NCI-H460 (cell line): ENCODE measurements around the gene RAB34. TPM values are rescaled to one million over a fixed set of nuclear protein-coding genes. Genes with fewer than 3 reads are reported as not detected.
"Not testable (repeated sequence)": the region's sequence is repeated elsewhere in the genome, so short reads cannot be mapped to it uniquely, and the experiment has no call there.

Experiments used
- DNase-seq: peaks from one replicate; pipeline ENCODE4 v3.0.0-alpha.2; 2016; ENCODE audit warnings: low read depth; ENCODE audit errors: extremely low read depth
- total RNA-seq: library from RNA; depleted of rRNA; stranded (reverse); fragments of >200 nt; shearing (Covaris generic); gene quantifications from 2 replicates; pipeline ENCODE4 v1.2.3, GENCODE V29; 2014

The RAB34 gene
- total RNA-seq, 1 experiment from 2014 or later: 170 TPM

DNA sequence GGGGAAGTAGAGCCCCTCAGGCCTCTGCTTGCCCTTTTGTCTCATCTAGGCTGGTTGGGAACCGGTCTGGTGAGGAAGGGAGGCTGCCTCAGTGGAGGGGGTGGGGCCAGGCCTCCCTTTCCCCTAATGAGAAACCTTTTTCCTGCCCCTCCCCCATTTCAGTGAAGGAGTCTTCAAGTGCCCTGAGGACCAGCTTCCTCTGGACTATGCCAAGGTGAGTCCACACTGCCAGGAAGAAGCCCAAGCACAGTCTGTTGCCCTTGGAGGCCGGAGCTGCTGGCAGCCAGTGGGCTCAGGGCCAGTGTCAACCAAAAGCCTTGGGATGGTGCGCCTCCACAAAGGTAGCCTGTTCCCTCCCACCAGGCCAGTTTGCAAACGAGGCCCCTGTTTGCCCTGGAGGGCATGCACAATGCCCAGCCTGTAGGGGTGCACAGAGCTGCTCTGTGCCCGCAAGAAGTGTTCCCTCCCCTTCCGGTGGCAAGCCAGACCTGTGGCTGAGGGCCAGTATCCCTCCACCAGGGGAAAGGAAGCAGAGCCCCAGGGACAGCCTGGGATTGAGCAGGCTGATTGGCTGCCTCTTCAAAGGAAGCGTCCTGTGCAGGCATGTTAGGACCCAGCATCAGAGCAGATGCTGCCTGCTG, 29.5 kb upstream of the RAB34 start:
- no peak for DNase-seq

DNA sequence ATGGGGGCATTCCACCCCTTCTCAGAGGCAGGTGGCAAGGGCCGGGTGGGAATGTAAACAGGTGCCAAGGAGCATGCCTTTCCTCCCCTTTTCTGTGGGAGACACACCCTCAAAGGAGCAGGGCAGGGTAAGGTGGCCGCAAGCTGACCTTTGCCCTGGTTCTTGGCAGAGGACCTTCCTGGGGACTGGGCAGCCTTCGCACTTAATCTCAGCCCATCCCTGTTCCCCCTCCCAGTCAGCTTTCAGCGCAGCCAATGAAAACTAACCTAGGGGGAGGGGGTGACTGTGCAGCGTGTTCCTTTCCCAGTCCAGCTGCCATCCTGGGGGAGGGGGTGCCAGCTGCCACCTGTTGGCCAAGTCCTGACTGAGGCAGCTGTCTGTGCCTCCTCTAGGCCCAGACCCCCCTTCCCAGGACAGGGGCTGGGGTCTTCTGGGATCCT, 29.0 kb upstream of the RAB34 start:
- no peak for DNase-seq

DNA sequence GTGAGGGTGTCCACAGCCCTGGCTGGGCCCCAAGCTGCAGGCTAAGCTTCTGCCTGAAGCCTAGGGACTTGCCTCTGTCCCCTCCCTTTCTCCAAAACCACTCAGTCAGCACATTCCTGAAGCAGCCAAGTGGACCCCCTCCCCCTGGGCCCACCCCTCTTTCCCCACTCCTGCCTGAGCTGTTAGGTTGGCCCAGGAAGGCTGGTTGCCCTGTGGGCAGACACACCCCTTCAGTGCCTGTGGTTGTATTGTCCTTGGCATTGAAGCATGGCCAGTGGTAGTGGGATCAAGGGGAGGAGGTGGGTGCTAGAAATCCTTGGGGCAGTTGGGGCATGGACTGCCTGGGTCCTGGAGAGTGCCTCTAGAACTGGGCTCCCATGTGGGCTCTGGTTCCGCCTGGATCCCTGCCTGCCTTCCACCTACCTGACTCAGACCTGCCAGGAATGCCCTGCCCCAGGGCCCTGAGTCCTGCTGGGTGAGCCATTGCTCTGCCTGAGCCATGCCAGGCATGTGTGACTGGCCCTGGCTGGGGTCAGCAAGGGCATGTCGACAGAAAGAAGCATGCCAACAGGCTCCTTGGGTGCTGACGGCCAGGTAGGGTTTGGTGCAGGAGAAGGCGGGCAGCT, 28.2 kb upstream of the RAB34 start:
- no peak for DNase-seq

DNA sequence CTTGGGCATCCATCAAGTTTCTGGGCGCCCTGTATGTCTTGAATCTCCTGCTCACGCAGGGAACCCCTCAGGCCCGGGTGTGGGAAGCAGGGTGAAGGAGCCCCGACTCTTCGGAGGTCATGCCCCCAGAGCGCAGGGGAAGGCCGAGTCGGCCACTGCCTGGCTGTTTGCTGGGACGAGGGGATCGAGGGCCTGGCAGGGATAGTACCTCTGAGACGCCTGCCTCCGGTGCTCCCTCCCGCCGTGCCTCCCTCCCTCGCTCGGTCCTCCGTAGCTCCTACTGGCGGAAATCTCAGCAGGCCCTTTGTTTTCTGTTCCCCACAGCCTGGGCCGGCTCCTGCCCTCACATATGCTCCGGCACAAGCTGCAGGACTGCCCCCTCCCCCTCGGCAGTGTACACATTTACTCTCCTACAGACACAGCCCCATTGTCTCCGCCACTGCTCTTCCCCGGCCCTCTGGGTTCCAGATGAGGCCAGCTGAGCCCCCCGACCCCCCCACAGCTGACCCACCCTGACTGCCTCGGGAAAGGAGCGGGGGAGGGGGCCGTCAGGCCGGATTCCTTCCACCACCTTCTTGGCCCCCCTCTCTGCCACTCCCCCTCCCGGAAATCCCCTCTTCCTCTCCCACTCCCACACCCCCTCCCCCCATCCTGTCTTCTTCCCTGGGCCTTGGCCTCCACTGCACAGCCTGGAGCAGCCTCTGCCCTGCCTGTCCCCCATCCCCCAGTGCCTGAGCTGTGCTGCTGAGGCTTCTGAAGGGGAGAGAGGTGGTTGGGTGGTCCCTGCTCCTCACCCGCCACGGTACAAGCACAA, 27.5 kb upstream of the RAB34 start:
- DNase-seq: no peak

DNA sequence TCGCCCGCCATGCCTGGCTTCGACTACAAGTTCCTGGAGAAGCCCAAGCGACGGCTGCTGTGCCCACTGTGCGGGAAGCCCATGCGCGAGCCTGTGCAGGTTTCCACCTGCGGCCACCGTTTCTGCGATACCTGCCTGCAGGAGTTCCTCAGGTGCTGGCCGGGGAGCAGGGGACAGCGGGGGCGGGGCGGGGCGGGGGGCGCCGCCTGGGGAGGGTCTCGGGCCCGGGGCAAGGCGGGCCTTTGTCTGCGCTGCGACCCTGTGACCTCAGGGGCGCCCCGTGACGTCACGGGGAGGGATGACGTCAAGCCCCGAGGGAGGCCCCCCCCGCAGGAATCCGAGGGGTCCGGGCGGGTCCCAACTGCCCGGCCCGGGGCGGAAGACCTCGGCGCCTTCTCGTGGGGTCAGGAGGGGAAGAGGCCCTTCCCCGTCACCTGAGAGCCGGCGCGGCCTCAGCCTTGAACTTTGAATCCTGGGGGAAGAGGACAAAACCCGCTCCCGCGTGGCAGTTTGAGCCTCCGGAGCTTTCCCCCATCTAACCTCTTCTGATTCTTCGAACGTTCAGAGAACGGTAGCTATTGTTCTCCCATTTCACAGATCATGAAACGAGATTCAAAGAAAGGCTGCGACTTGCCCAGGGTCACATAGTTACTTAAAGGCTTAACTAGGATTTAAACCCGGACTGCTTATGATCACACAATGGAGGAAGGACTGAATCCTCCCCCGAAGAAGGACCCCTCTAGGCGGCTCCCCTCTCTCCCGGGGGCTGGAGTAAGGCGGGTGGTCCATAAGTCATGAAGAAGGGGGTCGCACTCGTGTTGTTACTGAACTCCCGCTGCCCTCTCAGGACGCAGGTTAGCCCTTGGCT, 26.7 kb upstream of the RAB34 start:
- DNase-seq: no peak

DNA sequence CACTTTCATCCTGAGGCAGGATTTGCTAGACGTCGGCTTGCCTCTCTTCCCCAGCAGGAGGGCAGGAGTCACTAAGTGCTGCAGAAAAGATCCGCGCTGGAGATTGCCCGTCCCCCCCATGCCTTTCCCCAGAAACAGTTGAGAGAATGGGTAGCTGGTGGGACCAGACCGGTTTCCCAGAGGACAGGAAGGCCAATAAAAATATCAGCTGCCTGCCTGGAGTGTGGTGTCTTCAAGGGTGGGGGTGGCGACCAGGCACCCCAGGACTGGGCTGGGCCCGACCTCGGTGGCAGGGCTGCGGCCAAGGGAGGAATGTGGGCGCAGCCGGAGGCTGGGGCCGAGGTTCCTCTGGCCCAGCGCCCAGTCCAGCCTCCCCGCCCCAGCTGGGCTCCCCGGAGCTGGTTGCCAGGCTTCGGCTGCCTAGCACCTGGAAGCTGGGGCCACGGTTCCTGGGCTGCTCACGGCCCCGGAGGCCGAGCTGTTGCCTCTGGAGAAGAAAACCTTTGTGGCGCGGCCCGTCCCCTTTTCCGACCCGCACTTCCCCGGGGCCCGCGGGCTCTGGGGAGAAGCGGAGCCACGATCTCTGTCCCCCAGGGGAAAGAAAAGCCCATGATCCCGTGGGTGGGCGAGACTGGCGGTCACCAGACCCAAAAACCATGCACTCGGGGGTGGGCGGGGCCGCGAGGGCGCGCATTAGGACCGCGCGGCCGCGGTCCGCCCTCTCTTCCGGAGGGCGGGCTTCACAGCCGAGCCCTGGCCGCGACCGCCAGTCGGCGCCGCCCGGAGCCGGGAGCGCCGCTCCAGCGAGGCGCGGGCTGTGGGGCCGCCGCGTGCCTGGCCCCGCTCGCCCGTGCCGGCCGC, 25.8 kb upstream of the RAB34 start, which contains the start of gene TRAF4:
Gene TRAF4 (plus strand): TSS at position 769 of the 861 bp plus-strand sequence. CDS start 102 bp downstream, outside the sequence.
- DNase-seq: peak; percentile 80

DNA sequence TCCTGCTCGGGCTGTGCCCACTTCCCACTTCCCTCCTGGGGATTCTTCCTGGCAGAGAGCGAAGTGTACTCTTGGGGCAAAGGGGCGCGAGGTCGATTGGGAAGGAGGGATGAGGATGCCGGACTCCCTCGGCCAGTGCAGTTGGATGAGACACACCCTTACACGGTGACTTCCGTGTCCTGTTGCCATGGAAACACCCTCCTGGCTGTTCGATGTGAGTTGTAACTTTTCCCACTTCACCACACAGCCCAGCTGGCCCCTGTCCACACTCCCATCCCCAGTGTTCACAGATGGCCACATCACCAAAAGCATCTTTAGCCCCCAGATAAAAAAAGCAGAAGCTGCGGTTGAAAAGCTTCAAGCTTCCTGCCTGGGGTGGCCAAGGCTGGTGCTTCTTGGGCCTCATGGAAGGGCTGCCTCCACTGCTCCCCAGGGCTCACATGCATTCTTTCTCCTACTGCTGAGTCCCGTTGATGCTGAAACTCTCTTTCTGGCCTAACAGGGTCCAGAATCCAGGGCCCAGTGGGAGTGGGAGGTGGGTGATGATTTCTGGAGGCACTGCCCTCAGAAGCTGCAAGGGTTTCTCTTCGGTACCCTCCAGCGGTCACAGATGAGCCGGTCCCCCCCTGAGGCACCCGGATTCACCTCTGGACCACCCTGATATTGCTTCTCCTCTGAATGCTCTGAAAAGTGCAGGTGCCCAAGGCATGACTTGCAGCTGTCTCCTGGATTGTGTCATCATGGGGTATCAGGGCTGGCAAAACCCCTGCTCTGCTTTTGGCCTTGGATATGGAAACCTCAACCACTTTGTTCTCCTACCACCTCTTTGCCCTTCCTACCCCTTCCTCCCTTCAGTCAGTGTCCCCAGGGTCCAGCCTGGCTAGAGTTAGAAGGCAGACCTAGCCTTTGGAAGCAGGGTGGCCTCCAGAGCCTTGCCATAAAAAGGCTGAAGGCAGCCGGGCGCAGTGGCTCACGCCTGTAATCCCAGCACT, 24.0 kb upstream of the RAB34 start:
- DNase-seq: no peak

DNA sequence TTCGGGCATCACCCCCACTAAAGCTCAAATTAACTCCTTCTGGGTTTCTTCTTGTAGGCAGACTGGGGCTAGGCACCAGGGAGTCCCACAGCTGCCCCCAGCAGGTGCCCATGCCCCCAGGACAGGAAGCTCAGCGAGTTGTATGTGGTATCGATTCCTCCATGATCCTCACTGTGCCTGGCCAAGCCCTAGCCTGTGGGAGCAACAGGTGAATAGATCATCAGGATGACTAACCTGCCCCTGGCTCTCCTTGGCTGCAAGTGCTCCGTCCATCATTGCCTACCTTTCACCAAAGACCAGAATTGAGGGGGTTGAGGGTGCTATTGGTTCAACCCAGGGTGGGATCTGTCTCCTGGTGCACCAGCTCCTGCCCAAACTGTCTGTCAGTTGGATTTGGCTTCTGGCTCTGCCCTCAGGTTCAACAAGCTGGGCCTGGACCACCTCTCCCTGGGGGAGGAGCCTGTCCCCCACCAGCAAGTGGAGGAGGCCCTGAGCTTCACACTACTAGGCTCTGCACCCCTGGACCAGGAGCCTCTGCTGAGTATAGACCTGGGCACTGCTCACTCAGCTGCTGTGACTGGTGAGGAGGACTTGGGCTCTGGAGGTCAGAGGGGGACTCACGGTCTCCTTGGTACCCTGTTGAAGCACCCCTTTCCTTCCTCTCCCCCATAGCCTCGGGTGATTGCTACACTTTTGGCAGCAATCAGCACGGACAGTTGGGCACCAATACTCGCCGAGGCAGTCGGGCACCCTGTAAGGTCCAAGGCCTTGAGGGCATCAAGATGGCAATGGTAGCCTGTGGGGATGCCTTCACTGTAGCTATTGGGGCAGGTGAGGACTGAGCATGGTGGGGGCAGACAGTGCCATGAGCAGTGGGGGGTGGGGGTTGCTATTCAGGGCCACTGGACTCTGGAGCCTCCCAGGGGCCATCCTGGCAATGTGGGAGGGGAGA, 23.0 kb upstream of the RAB34 start:
- no peak for DNase-seq

DNA sequence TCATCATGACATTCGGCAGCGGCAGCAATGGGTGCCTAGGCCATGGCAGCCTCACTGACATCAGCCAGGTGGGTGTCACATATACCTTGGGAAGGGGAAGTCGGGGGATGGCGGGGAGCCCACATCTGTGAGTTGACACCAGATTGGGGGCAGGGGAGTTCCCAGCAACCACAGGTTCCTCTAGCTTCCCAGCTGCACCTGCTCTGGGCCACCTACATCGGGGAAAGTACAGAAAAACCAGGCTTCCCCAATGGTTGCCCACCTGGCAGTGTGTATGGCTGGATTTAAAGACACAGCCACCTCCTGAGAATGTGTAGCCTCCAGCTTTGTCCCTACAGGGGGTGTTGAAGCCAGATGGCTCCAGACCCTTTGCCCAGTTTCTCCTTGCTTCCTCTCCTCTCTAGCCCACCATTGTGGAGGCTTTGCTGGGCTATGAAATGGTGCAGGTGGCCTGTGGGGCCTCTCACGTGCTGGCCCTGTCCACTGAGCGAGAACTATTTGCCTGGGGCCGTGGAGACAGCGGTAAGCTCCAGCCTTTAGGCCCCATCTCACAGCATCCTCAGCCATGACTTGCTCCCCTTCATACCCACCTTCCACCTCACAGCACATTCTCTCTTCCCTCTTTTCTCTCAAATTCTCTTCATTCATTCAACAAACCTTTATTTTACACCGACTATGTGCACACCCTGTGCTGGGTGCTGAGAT, 21.2 kb upstream of the RAB34 start:
- DNase-seq: no peak

DNA sequence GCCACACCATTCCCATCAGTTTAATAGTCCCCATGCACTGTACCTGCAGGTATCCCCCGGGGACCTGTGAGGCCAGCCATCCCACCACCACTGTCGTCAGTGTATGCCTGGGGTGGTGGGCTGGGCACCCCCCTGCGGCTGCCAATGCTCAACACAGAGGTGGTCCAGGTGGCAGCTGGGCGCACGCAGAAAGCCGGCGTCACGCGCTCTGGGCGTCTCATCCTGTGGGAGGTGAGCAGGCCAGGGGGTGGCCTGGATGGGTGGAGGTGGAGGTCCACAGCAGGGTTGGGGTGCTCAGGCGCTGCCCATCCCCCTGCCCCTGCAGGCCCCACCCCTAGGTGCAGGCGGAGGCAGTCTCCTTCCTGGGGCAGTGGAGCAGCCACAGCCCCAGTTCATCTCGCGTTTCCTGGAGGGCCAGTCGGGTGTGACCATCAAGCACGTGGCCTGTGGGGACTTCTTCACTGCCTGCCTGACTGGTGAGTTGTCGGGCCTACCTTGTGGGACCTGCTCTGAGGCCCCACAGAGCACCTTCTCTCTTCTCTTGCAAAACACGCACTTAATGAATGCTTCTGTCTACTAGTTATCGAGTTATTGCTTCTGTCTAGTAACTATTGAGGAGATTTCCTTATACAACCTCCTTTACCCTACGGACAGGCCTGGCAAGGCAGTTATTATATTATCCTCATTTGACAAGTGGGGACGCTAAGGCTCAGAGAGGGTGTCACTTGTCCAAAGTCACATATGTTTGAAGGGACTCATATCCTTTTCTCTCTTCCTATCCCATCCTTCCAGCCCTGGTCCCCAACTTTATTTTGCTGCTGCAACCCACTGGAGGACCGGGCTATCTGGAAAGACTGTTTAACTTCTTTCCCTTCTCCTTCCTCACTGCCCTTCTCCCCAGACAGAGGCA, 20.4 kb upstream of the RAB34 start:
- DNase-seq: no peak

DNA sequence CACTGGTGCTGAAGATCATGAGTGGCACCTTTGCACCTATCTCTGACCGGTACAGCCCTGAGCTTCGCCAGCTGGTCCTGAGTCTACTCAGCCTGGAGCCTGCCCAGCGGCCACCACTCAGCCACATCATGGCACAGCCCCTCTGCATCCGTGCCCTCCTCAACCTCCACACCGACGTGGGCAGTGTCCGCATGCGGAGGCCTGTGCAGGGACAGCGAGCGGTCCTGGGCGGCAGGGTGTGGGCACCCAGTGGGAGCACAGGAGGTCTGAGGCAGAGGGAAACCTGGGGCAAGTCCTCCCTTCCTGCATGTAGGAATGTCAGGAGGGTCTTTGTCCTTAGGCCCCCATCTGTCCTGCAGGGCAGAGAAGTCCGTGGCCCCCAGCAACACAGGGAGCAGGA, 19.6 kb upstream of the RAB34 start:
- no peak for DNase-seq

DNA sequence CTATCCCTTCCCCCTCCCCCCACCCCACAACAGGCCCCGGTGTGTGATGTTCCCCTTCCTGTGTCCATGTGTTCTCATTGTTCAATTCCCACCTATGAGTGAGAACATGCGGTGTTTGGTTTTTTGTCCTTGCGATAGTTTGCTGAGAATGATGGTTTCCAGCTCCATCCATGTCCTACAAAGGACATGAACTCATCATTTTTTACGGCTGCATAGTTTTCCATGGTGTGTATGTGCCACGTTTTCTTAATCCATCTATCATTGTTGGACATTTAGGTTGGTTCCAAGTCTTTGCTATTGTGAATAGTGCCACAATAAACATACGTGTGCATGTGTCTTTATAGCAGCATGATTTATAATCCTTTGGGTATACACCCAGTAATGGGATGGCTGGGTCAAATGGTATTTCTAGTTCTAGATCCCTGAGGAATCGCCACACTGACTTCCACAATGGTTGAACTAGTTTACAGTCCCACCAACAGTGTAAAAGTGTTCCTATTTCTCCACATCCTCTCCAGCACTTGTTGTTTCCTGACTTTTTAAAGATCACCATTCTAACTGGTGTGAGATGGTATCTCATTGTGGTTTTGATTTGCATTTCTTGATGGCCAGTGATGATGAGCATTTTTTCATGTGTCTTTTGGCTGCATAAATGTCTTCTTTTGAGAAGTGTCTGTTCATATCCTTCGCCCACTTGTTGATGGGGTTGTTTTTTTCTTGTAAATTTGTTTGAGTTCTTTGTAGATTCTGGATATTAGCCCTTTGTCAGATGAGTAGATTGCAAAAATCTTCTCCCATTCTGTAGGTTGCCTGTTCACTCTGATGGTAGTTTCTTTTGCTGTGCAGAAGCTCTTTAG, 18.5 kb upstream of the RAB34 start:
- DNase-seq: not testable (repeated sequence)

DNA sequence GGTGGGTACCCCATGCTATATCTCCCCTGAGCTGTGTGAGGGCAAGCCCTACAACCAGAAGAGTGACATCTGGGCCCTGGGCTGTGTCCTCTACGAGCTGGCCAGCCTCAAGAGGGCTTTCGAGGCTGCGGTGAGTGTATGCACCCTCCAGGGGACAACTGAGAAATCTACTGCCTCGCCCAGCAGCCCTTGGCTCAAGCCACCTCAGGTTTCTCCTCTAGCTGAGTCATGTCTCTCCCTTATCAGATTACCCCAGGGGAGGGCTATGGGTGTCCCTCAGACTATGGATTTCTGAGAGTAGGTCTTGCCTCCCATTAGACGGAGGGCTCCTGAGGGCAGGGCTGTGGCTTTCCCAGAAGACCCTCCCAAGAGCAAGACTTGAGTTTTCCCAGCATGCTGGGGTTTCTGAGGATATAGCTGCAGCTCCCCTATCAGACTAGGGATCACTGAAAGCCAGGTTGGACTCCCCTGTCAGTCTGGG, 17.6 kb upstream of the RAB34 start:
- DNase-seq: no peak

DNA sequence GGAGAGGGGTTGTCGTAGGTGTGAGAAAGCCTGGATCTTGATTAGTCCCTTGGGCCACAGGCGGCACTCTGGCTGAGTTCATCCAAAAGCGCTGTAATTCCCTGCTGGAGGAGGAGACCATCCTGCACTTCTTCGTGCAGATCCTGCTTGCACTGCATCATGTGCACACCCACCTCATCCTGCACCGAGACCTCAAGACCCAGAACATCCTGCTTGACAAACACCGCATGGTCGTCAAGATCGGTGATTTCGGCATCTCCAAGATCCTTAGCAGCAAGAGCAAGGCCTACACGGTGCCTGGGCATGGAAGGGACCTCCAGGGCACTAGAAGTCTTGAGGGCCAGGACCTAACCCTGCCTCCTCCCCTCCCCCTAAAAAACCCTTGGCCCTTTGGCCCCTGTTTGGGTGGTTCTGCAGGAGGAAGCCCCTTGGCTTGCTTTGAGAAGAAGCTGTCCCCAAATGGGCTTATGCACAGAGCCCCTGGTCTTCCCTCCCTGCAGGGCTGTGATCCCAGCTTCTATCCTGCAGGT, 17.1 kb upstream of the RAB34 start:
- no peak for DNase-seq
